WTC11 (cell line): ENCODE results near the gene NCCRP1. TPM values are rescaled to one million over a fixed set of nuclear protein-coding genes. Genes with fewer than 3 reads are reported as not detected.

Experiments used
- FOXK1 ChIP-seq: sonication (generic); formaldehyde crosslinking; IDR thresholded peaks from 2 replicates; pipeline ENCODE4 v1.8.0; 2022; ENCODE audit warnings: mild to moderate bottlenecking, moderate library complexity, missing genetic modification reagents
- GTF2I ChIP-seq: fragments of 250-450 bp; sonication (Bioruptor Pico); conservative IDR thresholded peaks from 2 replicates; pipeline ENCODE4 v1.4.0; 2021; ENCODE audit warnings: mild to moderate bottlenecking
- HMGA2 ChIP-seq: fragments of 250-450 bp; sonication (Bioruptor Pico); IDR thresholded peaks from 2 replicates; pipeline ENCODE4 v1.4.0; 2021; ENCODE audit warnings: mild to moderate bottlenecking, moderate library complexity
- IRF2 ChIP-seq: sonication (generic); formaldehyde crosslinking; IDR thresholded peaks from 2 replicates; pipeline ENCODE4 v1.8.0; 2022; ENCODE audit warnings: low read depth, missing genetic modification reagents, borderline replicate concordance
- MYBL2 ChIP-seq: sonication (generic); formaldehyde crosslinking; IDR thresholded peaks from 2 replicates; pipeline ENCODE4 v1.8.1; 2023; ENCODE audit warnings: mild to moderate bottlenecking, moderate library complexity, missing genetic modification reagents
- NFATC4 ChIP-seq: fragments of 250-450 bp; sonication (Bioruptor Pico); IDR thresholded peaks from 2 replicates; pipeline ENCODE4 v1.9.0; 2021; ENCODE audit warnings: mild to moderate bottlenecking
- SMAD4 ChIP-seq: sonication (generic); formaldehyde crosslinking; IDR thresholded peaks from 2 replicates; pipeline ENCODE4 v1.8.0; 2022; ENCODE audit warnings: mild to moderate bottlenecking, missing genetic modification reagents
- SOX15 ChIP-seq: fragments of 250-450 bp; sonication (Bioruptor Pico); IDR thresholded peaks from 2 replicates; pipeline ENCODE4 v1.9.0; 2021; ENCODE audit warnings: mild to moderate bottlenecking
- TP53 ChIP-seq: sonication (generic); formaldehyde crosslinking; IDR thresholded peaks from 2 replicates; pipeline ENCODE4 v1.8.1; 2023; ENCODE audit warnings: mild to moderate bottlenecking, missing genetic modification reagents
- ZNF232 ChIP-seq: sonication (generic); formaldehyde crosslinking; IDR thresholded peaks from 2 replicates; pipeline ENCODE4 v1.8.0; 2022; ENCODE audit warnings: mild to moderate bottlenecking, missing genetic modification reagents
- ZNF317 ChIP-seq: sonication (generic); formaldehyde crosslinking; IDR thresholded peaks from 2 replicates; pipeline ENCODE4 v1.8.1; 2023; ENCODE audit warnings: low read depth, mild to moderate bottlenecking, moderate library complexity, missing genetic modification reagents, borderline replicate concordance
- ZNF396 ChIP-seq: fragments of 250-450 bp; sonication (Bioruptor Pico); IDR thresholded peaks from 2 replicates; pipeline ENCODE4 v1.8.0; 2021; ENCODE audit warnings: mild to moderate bottlenecking, moderate library complexity, borderline replicate concordance
- total RNA-seq: library from RNA; stranded (reverse); gene quantifications from 3 replicates; pipeline ENCODE4 v1.2.3, GENCODE V29; 2021
- TF ChIP-seq, protein P1 (sequence below): sonication (generic); formaldehyde crosslinking; conservative IDR thresholded peaks from 2 replicates; pipeline ENCODE4 v1.8.1; 2023; ENCODE audit warnings: mild to moderate bottlenecking, low read depth, missing genetic modification reagents, moderate library complexity
- TF ChIP-seq, protein P2 (sequence below): sonication (generic); formaldehyde crosslinking; IDR thresholded peaks from 2 replicates; pipeline ENCODE4 v1.8.1; 2023; ENCODE audit warnings: mild to moderate bottlenecking, missing genetic modification reagents, moderate library complexity
- TF ChIP-seq, protein P3 (sequence below): sonication (generic); formaldehyde crosslinking; IDR thresholded peaks from 2 replicates; pipeline ENCODE4 v1.8.0; 2022; ENCODE audit warnings: missing genetic modification reagents
- TF ChIP-seq, protein P4 (sequence below): sonication (generic); formaldehyde crosslinking; IDR thresholded peaks from 2 replicates; pipeline ENCODE4 v1.8.1; 2022; ENCODE audit warnings: low read depth, missing genetic modification reagents, borderline replicate concordance
- TF ChIP-seq, protein P5 (sequence below): sonication (generic); formaldehyde crosslinking; IDR thresholded peaks from 2 replicates; pipeline ENCODE4 v1.8.0; 2022; ENCODE audit warnings: mild to moderate bottlenecking, missing genetic modification reagents
- TF ChIP-seq, protein P6 (sequence below): sonication (generic); formaldehyde crosslinking; IDR thresholded peaks from 2 replicates; pipeline ENCODE4 v1.8.1; 2022; ENCODE audit warnings: mild to moderate bottlenecking, moderate library complexity, missing genetic modification reagents
- TF ChIP-seq, protein P7 (sequence below): sonication (generic); formaldehyde crosslinking; IDR thresholded peaks from 2 replicates; pipeline ENCODE4 v1.8.0; 2023; ENCODE audit warnings: mild to moderate bottlenecking, missing genetic modification reagents
- TF ChIP-seq, protein P8 (sequence below): fragments of 250-450 bp; sonication (Bioruptor Pico); IDR thresholded peaks from 2 replicates; pipeline ENCODE4 v1.9.0; 2021; ENCODE audit warnings: mild to moderate bottlenecking, borderline replicate concordance

Gene NCCRP1
- total RNA-seq, 1 experiment from 2014 or later, result 2.0 TPM

DNA sequence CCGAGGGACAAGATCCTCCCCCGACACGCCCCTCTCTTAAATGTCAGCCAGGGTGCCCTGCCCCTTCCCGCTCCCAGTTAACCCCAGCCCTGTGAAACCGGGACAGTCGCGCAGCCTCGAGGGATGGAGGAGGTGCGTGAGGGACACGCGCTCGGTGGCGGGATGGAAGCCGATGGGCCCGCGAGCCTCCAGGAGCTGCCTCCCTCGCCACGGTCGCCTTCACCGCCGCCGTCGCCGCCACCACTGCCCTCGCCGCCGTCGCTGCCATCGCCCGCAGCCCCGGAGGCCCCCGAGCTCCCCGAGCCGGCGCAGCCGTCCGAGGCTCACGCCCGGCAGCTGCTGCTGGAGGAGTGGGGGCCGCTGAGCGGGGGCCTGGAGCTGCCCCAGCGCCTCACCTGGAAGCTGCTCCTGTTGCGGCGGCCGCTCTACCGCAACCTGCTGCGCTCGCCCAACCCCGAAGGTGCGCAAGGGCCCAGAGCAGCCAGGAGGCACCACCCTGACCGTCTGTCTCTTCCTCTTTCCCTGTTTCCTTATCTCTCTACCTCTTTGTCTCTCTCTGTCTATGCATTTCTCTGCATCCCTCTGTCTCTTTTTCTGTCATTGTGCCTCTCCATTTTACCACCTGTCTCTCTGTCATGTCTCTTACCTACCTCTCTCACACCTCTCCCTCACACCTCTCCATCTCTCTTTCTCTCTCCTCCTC is at the start of gene NCCRP1 (continued):
- TF ChIP-seq MYBL2 (CRISPR knock-in tag) (peak; percentile 80; the same call in 1 of the 2 replicates), SOX15 (CRISPR knock-in tag) (no peak), IRF2 (CRISPR knock-in tag) (no peak), NFATC4 (CRISPR knock-in tag) (no peak), TP53 (CRISPR knock-in tag) (peak; percentile 53; the same call in 1 of the 2 replicates), ZNF396 (CRISPR knock-in tag) (no peak), SMAD4 (CRISPR knock-in tag) (no peak), ZNF232 (0 out of 2 replicates have a peak, but pooled peaks have one; percentile 41), FOXK1 (CRISPR knock-in tag) (peak; percentile 71), GTF2I (CRISPR knock-in tag) (no peak), HMGA2 (CRISPR knock-in tag) (no peak), ZNF317 (no peak)
- TF ChIP-seq, protein P1, sequence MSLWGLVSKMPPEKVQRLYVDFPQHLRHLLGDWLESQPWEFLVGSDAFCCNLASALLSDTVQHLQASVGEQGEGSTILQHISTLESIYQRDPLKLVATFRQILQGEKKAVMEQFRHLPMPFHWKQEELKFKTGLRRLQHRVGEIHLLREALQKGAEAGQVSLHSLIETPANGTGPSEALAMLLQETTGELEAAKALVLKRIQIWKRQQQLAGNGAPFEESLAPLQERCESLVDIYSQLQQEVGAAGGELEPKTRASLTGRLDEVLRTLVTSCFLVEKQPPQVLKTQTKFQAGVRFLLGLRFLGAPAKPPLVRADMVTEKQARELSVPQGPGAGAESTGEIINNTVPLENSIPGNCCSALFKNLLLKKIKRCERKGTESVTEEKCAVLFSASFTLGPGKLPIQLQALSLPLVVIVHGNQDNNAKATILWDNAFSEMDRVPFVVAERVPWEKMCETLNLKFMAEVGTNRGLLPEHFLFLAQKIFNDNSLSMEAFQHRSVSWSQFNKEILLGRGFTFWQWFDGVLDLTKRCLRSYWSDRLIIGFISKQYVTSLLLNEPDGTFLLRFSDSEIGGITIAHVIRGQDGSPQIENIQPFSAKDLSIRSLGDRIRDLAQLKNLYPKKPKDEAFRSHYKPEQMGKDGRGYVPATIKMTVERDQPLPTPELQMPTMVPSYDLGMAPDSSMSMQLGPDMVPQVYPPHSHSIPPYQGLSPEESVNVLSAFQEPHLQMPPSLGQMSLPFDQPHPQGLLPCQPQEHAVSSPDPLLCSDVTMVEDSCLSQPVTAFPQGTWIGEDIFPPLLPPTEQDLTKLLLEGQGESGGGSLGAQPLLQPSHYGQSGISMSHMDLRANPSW (CRISPR knock-in tag), result no peak
- TF ChIP-seq, protein P2, sequence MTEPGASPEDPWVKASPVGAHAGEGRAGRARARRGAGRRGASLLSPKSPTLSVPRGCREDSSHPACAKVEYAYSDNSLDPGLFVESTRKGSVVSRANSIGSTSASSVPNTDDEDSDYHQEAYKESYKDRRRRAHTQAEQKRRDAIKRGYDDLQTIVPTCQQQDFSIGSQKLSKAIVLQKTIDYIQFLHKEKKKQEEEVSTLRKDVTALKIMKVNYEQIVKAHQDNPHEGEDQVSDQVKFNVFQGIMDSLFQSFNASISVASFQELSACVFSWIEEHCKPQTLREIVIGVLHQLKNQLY (CRISPR knock-in tag), result no peak
- TF ChIP-seq, protein P3, sequence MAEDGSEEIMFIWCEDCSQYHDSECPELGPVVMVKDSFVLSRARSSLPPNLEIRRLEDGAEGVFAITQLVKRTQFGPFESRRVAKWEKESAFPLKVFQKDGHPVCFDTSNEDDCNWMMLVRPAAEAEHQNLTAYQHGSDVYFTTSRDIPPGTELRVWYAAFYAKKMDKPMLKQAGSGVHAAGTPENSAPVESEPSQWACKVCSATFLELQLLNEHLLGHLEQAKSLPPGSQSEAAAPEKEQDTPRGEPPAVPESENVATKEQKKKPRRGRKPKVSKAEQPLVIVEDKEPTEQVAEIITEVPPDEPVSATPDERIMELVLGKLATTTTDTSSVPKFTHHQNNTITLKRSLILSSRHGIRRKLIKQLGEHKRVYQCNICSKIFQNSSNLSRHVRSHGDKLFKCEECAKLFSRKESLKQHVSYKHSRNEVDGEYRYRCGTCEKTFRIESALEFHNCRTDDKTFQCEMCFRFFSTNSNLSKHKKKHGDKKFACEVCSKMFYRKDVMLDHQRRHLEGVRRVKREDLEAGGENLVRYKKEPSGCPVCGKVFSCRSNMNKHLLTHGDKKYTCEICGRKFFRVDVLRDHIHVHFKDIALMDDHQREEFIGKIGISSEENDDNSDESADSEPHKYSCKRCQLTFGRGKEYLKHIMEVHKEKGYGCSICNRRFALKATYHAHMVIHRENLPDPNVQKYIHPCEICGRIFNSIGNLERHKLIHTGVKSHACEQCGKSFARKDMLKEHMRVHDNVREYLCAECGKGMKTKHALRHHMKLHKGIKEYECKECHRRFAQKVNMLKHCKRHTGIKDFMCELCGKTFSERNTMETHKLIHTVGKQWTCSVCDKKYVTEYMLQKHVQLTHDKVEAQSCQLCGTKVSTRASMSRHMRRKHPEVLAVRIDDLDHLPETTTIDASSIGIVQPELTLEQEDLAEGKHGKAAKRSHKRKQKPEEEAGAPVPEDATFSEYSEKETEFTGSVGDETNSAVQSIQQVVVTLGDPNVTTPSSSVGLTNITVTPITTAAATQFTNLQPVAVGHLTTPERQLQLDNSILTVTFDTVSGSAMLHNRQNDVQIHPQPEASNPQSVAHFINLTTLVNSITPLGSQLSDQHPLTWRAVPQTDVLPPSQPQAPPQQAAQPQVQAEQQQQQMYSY (CRISPR knock-in tag), result 0 out of 2 replicates have a peak, but pooled peaks have one; percentile 52
- TF ChIP-seq, protein P4, sequence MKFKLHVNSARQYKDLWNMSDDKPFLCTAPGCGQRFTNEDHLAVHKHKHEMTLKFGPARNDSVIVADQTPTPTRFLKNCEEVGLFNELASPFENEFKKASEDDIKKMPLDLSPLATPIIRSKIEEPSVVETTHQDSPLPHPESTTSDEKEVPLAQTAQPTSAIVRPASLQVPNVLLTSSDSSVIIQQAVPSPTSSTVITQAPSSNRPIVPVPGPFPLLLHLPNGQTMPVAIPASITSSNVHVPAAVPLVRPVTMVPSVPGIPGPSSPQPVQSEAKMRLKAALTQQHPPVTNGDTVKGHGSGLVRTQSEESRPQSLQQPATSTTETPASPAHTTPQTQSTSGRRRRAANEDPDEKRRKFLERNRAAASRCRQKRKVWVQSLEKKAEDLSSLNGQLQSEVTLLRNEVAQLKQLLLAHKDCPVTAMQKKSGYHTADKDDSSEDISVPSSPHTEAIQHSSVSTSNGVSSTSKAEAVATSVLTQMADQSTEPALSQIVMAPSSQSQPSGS (CRISPR knock-in tag), result no peak; the same call in 1 of the 2 replicates
- TF ChIP-seq, protein P5, sequence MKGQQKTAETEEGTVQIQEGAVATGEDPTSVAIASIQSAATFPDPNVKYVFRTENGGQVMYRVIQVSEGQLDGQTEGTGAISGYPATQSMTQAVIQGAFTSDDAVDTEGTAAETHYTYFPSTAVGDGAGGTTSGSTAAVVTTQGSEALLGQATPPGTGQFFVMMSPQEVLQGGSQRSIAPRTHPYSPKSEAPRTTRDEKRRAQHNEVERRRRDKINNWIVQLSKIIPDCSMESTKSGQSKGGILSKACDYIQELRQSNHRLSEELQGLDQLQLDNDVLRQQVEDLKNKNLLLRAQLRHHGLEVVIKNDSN (CRISPR knock-in tag), result peak; percentile 50; the same call in 1 of the 2 replicates
- TF ChIP-seq, protein P6, sequence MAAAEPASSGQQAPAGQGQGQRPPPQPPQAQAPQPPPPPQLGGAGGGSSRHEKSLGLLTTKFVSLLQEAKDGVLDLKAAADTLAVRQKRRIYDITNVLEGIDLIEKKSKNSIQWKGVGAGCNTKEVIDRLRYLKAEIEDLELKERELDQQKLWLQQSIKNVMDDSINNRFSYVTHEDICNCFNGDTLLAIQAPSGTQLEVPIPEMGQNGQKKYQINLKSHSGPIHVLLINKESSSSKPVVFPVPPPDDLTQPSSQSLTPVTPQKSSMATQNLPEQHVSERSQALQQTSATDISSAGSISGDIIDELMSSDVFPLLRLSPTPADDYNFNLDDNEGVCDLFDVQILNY (CRISPR knock-in tag), result no peak
- TF ChIP-seq, protein P7, sequence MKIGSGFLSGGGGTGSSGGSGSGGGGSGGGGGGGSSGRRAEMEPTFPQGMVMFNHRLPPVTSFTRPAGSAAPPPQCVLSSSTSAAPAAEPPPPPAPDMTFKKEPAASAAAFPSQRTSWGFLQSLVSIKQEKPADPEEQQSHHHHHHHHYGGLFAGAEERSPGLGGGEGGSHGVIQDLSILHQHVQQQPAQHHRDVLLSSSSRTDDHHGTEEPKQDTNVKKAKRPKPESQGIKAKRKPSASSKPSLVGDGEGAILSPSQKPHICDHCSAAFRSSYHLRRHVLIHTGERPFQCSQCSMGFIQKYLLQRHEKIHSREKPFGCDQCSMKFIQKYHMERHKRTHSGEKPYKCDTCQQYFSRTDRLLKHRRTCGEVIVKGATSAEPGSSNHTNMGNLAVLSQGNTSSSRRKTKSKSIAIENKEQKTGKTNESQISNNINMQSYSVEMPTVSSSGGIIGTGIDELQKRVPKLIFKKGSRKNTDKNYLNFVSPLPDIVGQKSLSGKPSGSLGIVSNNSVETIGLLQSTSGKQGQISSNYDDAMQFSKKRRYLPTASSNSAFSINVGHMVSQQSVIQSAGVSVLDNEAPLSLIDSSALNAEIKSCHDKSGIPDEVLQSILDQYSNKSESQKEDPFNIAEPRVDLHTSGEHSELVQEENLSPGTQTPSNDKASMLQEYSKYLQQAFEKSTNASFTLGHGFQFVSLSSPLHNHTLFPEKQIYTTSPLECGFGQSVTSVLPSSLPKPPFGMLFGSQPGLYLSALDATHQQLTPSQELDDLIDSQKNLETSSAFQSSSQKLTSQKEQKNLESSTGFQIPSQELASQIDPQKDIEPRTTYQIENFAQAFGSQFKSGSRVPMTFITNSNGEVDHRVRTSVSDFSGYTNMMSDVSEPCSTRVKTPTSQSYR (CRISPR knock-in tag), result no peak
- TF ChIP-seq, protein P8, sequence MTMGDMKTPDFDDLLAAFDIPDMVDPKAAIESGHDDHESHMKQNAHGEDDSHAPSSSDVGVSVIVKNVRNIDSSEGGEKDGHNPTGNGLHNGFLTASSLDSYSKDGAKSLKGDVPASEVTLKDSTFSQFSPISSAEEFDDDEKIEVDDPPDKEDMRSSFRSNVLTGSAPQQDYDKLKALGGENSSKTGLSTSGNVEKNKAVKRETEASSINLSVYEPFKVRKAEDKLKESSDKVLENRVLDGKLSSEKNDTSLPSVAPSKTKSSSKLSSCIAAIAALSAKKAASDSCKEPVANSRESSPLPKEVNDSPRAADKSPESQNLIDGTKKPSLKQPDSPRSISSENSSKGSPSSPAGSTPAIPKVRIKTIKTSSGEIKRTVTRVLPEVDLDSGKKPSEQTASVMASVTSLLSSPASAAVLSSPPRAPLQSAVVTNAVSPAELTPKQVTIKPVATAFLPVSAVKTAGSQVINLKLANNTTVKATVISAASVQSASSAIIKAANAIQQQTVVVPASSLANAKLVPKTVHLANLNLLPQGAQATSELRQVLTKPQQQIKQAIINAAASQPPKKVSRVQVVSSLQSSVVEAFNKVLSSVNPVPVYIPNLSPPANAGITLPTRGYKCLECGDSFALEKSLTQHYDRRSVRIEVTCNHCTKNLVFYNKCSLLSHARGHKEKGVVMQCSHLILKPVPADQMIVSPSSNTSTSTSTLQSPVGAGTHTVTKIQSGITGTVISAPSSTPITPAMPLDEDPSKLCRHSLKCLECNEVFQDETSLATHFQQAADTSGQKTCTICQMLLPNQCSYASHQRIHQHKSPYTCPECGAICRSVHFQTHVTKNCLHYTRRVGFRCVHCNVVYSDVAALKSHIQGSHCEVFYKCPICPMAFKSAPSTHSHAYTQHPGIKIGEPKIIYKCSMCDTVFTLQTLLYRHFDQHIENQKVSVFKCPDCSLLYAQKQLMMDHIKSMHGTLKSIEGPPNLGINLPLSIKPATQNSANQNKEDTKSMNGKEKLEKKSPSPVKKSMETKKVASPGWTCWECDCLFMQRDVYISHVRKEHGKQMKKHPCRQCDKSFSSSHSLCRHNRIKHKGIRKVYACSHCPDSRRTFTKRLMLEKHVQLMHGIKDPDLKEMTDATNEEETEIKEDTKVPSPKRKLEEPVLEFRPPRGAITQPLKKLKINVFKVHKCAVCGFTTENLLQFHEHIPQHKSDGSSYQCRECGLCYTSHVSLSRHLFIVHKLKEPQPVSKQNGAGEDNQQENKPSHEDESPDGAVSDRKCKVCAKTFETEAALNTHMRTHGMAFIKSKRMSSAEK (CRISPR knock-in tag), result no peak
